ENCODE data around the gene PTPRT.

The PTPRT gene

GRCh38 chr20:43119720-43120119, 70.0 kb downstream of the PTPRT start:
- no peak for DNase-seq (ENCODE audit: low spot score)

- no peak for DNase-seq (ENCODE audit: low spot score)
Measured at GRCh38 chr20:43102394-43102793, 87.3 kb downstream of the PTPRT start.

GRCh38 chr20:43096931-43097260, 92.8 kb downstream of the PTPRT start:
- no peak for DNase-seq (ENCODE audit: low spot score)

GRCh38 chr20:43096126-43096930, 93.4 kb downstream of the PTPRT start:
- no peak for DNase-seq (ENCODE audit: low spot score)

GRCh38 chr20:43095034-43095433, 94.7 kb downstream of the PTPRT start:
- DNase-seq (ENCODE audit: low spot score): no peak

- DNase-seq (ENCODE audit: low spot score): no peak
Measured at GRCh38 chr20:43092386-43093088, 97.2 kb downstream of the PTPRT start.

- no peak for DNase-seq (ENCODE audit: low spot score)
Measured at GRCh38 chr20:43068482-43068881, 121.2 kb downstream of the PTPRT start.

GRCh38 chr20:43066125-43066524, 123.6 kb downstream of the PTPRT start:
- DNase-seq (ENCODE audit: low spot score): no peak

- DNase-seq (ENCODE audit: low spot score): no peak
Measured at GRCh38 chr20:43065299-43065698, 124.4 kb downstream of the PTPRT start.

- DNase-seq (ENCODE audit: low spot score): no peak
Measured at GRCh38 chr20:43058077-43058476, 131.6 kb downstream of the PTPRT start.

- DNase-seq (ENCODE audit: low spot score): no peak
Measured at GRCh38 chr20:43057317-43057716, 132.4 kb downstream of the PTPRT start.

- no peak for DNase-seq (ENCODE audit: low spot score)
Measured at GRCh38 chr20:43055181-43055884, 134.4 kb downstream of the PTPRT start.

- no peak for DNase-seq (ENCODE audit: low spot score)
Measured at GRCh38 chr20:43052532-43052931, 137.2 kb downstream of the PTPRT start.

GRCh38 chr20:43046966-43047365, 142.7 kb downstream of the PTPRT start:
- no peak for DNase-seq (ENCODE audit: low spot score)

- DNase-seq (ENCODE audit: low spot score): no peak
Measured at GRCh38 chr20:43043887-43044286, 145.8 kb downstream of the PTPRT start.

GRCh38 chr20:43040427-43040826, 149.3 kb downstream of the PTPRT start:
- no peak for DNase-seq (ENCODE audit: low spot score)

- no peak for DNase-seq (ENCODE audit: low spot score)
Measured at GRCh38 chr20:43037605-43038309, 151.9 kb downstream of the PTPRT start.

GRCh38 chr20:43034981-43035724, 154.6 kb downstream of the PTPRT start:
- DNase-seq (ENCODE audit: low spot score): no peak

- no peak for DNase-seq (ENCODE audit: low spot score)
Measured at GRCh38 chr20:43032459-43032858, 157.2 kb downstream of the PTPRT start.

GRCh38 chr20:43029176-43029575, 160.5 kb downstream of the PTPRT start:
- DNase-seq (ENCODE audit: low spot score): no peak

GRCh38 chr20:43028470-43028869, 161.2 kb downstream of the PTPRT start:
- no peak for DNase-seq (ENCODE audit: low spot score)

GRCh38 chr20:43023836-43024235, 165.9 kb downstream of the PTPRT start:
- DNase-seq (ENCODE audit: low spot score): no peak
